HG02885 (cell line): ENCODE results near the gene CXCL17.
"Not testable (repeated sequence)": the region's sequence is repeated elsewhere in the genome, so short reads cannot be mapped to it uniquely, and the experiment has no call there.

Source experiments
- ATAC-seq: cut with Tn5 transposase; IDR thresholded peaks from one replicate; pipeline ENCODE4 v1.9.1; 2021; ENCODE audit warnings: mild to moderate bottlenecking; ENCODE audit not compliant: unreplicated experiment, poor library complexity

CXCL17 gene

DNA sequence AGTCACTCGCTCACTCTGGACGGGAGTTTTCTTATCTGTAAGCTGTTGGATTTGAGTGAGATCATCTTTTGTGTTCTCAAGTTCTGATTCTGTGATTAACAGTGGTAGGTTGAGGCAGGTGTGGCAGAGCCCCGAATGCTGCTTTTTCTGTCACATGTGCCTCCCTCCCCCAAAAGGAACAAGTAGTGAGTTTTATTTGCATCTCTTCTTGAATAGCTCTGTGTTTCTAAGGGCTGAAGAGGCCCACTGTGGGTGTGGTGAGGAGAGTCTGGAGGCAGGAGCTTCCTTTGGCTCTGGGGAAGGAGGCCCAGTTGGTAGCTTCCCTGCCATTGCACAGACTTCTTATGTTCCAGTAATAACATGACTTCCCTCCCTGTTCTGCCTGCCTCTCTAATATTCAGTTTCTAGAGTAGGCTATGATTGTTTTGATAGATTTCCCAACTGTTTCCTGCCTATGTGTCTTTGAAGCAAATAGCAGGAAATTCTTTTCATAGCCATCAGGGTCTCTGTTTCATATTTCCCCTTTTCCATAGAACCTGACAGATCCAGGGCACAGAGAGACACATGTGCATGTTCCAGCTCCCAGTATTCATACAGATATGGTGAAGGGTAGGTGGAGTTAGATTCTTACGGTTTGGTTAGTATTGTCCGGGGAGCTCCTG lies 23.9 kb upstream of the CXCL17 start:
- ATAC-seq: peak; percentile 23

DNA sequence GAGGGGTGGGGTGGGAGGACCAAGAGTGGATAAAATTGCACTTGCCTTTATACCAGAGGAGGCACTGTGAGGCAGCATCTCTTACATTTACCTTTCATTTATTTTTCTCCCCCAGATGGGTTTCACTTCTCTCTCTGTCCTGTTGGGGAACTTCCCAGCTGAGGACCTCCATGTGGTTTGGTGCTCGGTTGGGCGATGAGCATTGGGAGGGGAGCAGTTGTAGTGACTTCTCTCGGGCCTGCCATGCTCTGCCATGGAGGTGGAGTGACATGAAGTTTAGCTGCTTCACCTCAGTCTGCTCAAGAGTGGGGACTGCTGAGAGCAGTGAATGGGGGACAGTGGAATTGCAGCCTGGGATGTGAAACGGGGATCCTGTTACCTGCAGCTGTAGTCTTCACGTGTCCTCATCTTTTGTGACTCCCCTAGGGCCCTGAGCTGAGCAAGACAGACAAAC lies 23.1 kb upstream of the CXCL17 start:
- ATAC-seq: peak; percentile 75

DNA sequence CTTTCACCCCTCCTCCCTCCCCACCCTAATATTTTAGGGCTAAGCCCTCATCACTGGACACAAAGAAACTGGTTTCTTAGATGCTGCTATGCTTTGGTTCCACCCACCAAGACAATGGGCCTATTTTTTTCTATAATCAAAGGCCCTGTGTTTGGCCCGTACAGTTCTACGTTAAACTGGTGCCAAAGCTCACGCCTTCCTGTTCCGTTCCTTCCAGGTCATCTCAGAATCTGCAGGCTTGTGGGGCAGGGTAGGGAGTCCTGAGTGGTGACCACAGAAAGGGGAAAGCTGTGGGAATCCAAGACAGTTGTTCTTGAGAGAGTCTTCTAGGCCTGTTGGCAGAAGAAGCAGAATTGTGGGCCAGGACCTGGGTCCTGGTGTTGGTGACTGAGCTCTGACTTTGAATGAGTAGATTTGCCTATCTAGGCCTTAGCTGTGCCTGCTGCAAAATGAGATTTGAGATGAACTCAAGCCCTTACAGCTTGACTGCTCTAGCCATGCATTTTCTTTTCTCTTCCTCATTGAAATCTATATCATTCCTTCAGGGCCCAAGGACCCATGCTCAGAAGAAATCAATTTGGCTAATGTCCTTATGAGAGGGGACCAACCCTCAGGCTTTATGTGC lies 19.1 kb upstream of the CXCL17 start:
- ATAC-seq: no peak

DNA sequence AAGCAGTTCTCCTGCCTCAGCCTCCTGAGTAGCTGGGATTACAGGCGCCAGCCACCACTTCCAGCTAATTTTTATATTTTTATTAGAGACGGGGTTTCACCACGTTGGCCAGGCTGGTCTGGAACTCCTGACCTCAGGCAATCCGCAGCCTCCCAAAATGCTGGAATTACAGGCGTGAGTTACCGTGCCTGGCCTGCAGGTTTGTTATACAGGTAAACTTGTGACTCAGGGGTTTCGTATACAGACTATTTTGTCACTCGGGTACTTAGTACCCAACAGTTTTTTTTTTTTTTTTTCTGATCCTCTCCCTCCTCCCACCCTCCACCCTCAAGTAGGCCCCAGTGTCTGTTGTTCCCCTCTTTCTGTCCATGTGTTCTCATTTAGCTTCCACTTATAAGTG lies 18.5 kb upstream of the CXCL17 start:
- not testable (repeated sequence) for ATAC-seq

DNA sequence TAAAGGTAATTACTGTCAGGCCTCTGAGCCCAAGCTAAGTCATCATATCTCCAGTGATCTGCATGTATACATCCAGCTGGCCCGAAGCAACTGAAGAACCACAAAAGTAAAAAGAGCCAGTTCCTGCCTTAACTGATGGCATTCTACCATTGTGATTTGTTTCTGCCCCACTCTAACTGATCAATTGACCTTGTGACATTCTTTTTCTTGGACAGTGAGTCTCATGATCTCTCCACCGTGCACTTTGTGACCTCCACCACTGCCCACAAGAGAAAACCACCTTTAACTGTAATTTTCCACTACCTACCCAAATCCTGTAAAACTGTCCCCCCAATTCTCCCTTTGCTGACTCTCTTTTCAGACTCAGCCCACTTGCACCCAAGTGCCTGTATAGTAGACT lies 17.2 kb upstream of the CXCL17 start:
- ATAC-seq: no peak

DNA sequence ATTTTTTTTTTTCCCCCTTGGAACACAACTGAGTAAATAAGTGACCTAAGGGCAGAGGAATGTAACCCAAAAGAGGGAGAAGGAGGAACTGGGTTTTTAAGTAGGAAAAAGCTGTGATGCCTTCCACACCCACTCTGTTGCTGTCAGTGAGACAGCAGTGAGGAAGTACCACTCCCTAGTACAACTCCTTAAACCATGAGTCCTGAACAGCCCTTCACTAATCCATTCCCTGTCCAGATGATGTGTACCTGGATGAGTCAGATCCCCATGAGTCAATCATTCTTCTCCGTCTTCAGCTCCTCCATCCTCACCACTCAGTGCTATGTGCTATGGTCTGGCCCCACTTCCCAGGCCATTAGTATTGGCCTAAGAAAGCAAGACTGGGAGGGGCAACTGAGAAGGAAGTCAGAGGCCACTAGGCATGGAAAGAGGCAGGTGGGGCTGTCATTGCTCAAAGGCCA lies 12.9 kb upstream of the CXCL17 start:
- no peak for ATAC-seq

DNA sequence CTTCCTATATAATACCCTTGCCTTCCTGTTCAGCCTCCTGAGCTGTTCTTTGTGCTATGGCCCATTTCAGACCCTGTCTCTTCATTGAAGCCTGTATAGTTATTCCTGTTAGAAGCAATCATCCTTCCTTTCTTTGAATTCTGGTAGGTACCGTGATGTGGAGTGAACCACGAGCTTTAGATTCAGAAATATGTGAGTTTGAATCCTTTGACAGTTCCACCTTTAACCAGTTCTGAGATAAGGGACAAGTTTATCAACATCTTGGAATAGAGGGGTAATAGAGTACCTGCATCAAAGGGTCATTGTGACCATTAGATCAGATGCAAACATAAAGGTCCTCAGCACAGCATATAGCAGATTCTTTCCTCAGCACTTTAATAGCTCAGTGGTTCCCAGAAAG lies 12.3 kb upstream of the CXCL17 start:
- no peak for ATAC-seq

DNA sequence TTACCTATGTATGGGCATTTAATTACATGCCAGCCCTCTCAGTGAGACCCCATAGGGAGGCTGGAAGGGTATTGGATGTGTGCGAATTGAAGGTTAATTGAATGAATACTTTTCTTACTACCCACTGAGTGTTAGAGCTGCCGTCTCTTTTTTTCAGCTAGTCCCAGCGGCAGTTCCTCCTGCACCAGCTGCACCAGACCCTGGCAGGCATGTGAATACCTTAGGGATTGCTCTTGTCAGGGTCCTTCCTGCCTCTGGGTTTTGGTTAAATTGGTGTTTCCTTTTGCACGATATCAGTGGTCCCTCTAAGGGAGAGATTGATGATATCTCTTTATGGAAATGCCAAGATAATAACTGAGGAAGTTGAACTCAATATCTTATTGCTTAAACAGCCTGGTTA lies 9.8 kb upstream of the CXCL17 start:
- ATAC-seq: no peak

DNA sequence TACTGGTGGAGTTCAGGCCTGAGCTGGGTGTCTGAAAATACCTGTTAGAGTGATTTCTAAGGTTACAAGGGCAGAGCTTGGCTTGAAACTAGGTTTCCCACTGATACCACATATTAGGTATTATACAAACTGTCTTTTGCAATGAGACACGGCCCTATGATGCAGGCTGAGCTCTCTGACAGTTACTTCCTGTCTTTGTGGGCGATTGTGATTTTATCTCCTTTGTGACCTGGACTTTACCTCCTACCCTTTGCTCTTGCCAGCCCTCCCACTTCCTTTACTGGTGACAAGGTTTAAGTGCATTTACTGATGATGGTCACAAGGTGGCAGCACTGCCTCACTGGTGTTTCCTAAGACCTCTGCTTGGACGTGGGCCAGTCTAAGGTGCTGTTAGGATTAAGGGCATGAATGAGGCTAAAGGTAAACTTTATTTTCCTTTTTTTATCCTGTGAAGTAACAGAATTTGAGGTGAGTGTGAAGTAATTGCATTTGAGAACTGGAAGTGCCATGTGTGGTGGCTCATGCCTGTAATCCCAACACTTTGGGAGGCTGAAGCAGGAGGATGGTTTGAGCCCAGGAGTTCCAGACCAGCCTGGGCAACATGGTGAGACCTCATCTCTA lies 7.7 kb upstream of the CXCL17 start:
- peak; percentile 69 for ATAC-seq

DNA sequence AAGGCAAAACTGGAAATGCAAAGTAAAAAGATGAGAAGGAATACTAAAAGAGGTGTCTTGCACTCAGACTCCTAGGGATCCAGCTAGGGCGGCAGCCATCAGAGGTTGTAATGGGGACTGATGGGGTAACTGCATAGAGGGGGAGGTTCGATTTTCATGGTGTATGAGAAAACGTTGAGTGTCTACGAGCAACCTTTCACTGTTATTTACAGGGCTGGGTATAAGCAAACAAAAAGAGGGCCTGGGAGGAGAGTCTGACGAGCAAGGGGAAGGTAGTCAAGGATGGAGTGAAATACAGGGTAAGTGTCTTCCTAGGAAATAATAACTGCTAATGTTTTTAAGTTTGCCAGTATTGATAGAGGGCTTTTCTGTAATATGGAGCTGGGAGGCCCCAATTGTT lies 5.6 kb upstream of the CXCL17 start:
- ATAC-seq: not testable (repeated sequence)

DNA sequence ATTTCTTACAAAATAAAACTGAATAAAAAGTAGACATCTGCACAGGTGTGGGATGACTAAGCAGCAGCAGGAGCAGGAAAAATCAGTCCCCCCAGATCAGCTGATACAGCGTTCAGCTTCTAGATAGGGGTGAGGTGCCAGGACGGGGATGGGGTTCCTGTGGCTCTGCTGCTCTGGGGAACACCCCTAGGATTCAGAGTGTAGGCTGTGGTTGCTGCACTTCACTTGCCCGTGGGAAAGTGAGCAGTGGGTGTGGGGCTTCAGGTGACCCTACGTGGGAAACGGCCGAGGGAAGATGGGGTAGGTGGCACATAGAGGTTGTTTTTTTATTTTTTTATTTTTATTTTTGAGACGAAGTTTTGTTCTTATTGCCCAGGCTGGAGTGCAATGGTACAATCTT lies 3.2 kb upstream of the CXCL17 start:
- ATAC-seq: no peak

DNA sequence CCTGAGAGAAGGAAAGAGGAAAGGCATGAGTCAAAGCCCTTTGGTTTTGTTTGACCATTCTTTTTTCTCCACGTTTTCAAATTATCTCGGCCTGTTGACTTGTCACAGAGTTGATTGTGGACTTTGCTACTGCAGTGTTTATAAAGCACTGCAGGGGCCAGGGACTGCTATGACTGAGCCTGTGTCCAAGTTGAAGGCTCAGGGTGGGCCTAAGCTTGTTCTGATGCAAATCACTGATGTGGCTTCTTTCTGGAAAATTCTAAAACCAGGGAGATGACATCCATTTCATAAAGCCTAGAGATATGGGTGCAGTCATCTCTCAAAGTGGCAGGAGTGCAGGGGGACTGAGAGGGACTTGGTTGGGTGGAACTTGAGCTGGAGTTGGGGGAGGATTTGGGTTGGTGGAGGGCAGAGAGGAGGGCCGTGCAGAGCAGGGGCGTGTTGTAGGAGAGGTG lies 1.2 kb upstream of the CXCL17 start:
- ATAC-seq: no peak

DNA sequence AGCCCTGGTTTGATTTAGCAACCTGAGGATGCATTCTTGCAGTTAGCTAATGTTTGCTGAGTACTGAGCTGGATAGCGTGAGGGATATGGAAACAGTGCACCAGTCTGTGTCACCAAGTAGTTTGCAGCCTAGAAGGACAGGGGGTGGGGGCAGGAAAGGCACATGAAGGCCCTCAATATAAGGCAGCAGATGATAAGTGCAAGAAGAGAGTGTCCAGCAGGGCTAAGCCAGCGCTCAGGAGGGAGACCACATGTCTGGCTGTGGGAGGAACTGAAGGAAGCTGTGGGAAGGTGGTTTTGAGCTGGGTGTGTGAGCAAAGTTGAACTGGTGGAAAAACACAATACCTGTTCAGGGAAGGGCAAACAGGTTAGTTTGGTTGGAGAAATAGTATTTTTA lies 1.7 kb downstream of the CXCL17 start:
- ATAC-seq: no peak

DNA sequence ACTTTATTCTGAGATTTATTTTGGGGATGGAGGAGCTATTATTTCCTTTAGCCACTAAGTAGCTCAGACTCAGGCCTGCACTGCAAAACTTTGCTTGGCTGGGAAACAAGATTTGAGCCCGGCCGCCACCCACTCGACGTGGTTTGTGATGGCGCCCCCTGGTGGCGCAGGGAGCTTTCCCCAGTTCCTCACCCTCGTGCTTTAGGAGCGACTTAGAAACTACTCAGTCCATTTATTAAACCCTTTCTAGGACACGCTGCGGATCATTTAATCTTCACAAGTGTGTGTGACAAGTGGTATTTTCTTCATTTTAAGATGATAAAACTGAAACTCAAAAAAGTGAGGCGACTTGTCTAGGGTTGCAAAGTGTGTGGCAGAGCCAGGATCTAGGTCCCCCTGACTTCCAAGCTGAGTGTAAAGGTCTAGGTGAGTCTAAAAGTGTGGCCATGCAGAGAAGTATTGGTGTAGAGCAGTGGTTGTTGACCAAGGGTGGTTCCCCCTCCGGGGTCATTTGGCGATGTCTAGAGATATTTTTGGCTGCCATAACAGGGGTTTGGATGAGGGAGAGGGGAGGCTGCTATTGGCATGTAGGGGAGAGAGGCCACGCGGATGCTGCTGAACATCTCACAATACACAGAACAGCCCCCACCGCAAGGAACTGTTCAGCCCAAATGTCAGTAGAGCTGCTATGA lies 2.2 kb downstream of the CXCL17 start:
- ATAC-seq: no peak

DNA sequence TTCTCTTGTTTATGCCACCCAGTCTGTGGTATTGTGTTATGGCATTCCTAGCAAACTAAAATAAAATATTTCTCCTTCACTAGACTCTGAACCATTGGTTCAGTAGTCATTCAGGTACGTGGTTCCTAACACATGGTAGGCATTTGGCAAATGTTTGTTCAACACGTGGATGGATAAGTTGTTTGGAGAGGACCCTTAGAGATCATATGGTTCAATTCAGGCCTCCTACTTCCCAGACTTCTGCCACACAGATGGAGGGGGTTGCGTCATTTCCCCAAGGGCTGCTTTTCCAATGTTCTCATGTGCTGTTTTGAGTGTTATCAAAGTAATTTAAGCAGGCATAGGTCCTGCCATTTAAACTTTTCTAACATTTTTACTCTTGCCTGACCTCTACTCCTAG lies 6.7 kb downstream of the CXCL17 start:
- no peak for ATAC-seq

DNA sequence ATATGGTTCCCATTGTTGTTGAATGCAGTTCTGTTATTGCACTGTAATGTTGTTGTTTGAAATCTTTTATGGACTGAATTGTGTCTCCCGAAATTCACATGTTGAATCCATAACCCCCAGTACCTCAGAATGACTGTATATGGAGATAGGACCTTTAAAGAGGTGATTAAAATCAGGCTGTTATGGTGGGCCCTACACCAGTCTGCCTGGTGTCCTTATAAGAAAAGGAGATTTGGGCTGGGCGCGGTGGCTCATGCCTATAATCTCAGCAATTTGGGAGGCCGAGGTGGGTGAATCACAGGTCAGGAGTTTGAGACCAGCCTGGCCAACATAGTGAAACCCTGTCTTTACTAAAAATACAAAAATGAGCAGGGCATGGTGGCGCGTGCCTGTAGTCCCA lies 7.4 kb downstream of the CXCL17 start:
- no peak for ATAC-seq

DNA sequence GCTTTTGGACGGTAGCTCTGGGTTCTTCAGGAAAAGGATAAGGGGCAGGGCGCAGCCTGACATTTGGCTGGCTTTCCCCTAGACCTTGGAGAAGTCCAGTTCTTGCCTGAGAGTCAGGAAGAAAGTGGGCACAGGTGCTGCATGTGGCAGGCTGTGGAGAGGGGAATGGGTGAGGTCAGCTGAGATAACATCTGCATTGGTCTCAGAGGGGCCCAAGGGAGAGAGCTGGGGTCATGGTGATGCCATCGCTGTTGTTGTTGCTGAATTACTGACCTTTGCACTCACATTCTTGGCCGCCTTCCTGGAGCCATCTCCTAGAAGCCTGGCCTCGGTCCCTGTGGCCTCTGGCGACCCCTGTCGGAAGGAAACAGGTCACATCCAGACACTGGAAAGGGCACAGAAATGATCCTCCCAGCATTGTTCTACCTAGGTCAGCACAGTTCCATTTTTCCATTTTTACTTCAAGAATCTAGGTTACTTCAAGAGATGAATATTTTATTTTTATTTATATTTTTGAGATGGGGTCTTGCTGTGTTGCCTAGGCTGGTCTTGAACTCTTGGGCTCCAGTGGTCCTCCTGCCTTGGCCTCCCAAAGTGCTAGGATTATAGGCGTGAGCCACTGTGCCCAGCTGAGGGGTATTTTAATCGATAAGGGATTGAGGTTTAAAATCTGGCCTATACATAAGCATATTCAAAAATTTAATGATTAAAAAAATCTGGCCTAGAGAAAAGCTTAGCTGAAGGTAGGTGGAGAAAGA lies 9.1 kb downstream of the CXCL17 start:
- ATAC-seq: peak; percentile 73

DNA sequence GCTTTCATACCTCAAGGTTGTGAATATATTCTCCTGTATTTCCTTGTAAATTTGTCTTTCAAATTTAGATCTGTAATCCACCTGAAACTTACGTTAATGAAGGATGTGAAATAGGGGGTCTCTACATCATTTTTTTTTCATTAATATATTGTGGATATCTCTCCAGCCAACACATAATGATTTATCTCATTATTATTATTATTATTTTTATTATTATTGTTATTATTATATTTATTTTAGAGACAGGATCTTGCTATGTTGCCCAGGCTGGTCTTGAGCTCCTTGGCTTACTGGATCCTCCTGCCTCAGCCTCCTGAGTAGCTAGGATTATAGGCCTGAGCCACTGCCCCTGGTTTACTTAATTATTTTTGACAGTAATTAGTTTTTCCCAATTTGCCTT lies 11.3 kb downstream of the CXCL17 start:
- ATAC-seq: no peak

DNA sequence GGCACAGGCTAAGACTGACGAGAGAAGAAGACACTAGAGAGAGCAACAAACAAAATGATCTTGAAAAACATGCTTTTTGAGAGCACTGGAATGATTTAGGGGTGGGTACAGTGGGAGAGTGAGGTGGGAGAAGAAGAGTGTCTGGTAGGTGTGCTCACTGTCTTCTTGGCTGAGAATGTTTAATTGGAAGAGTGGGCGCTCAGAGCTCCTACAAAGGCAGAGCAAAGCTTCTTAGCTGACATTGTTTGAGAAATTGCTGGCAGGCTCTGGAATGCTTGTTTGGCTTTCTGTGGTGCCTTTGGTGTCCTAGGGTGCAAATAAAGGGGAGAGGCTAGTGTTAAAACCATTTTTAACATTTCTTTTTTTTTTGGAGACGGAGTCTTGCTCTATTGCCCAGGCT lies 14.1 kb downstream of the CXCL17 start:
- no peak for ATAC-seq

DNA sequence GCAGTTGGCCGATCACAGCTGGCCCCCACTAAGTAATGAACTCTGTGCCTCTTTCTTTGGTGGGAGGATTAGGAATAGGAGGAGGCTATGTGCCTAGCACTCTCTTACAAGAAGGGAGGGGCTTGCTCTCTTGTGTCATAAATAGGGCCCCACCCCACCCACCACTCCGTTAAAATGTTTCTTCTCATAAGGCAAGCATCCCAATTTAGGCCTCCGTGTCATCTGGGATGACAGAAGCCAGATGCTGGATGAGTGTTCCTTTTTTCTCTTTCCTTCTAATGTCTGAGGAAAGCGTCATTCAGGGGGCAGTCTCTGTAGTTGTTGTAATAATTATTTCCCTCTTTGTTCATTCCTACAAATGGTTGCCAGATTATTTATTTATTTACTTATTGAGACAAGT lies 15.4 kb downstream of the CXCL17 start, which contains the start of gene LIPE:
Gene LIPE (minus strand): TSS at position 76 of the 400 bp plus-strand sequence. CDS start 239 bp downstream, outside the sequence.
- ATAC-seq: no peak
